GDM1 (cell line): Measurements from ENCODE around the gene CAMK1D.

Experiments used
- DNase-seq: peaks from one replicate; lab custom pipeline; 2025; lab: John Stamatoyannopoulos, UW

The CAMK1D gene

GRCh38 chr10:12375076-12375504 is 25.7 kb downstream of the CAMK1D start:
- no peak for DNase-seq

GRCh38 chr10:12376211-12376610 is 26.9 kb downstream of the CAMK1D start:
- DNase-seq: no peak

GRCh38 chr10:12377658-12378290 is 28.4 kb downstream of the CAMK1D start:
- DNase-seq: no peak

- DNase-seq: no peak
These were observed 31.7 kb downstream of the CAMK1D start for GRCh38 chr10:12380999-12381398.

- DNase-seq: no peak
These were observed 32.3 kb downstream of the CAMK1D start for GRCh38 chr10:12381536-12382156.

GRCh38 chr10:12382157-12382548 is 32.8 kb downstream of the CAMK1D start:
- DNase-seq: no peak

- DNase-seq: no peak
These were observed 33.7 kb downstream of the CAMK1D start for GRCh38 chr10:12382956-12383531.

GRCh38 chr10:12384906-12385305 is 35.6 kb downstream of the CAMK1D start:
- DNase-seq: no peak

- DNase-seq: no peak
These were observed 38.3 kb downstream of the CAMK1D start for GRCh38 chr10:12387561-12388210.

- no peak for DNase-seq
These were observed 39.3 kb downstream of the CAMK1D start for GRCh38 chr10:12388671-12389070.

GRCh38 chr10:12389154-12389734 is 39.9 kb downstream of the CAMK1D start:
- no peak for DNase-seq

- no peak for DNase-seq
These were observed 41.4 kb downstream of the CAMK1D start for GRCh38 chr10:12390733-12391132.

- no peak for DNase-seq
These were observed 41.9 kb downstream of the CAMK1D start for GRCh38 chr10:12391206-12391605.

- DNase-seq: no peak
These were observed 44.5 kb downstream of the CAMK1D start for GRCh38 chr10:12393831-12394230.

- DNase-seq: no peak
These were observed 45.1 kb downstream of the CAMK1D start for GRCh38 chr10:12394241-12395033.

GRCh38 chr10:12396093-12396492 is 46.7 kb downstream of the CAMK1D start:
- DNase-seq: no peak

GRCh38 chr10:12396567-12396966 is 47.2 kb downstream of the CAMK1D start:
- DNase-seq: no peak

GRCh38 chr10:12397147-12397896 is 48.0 kb downstream of the CAMK1D start:
- no peak for DNase-seq

GRCh38 chr10:12397941-12398340 is 48.6 kb downstream of the CAMK1D start:
- DNase-seq: no peak

- DNase-seq: no peak
These were observed 51.1 kb downstream of the CAMK1D start for GRCh38 chr10:12400266-12400931.

GRCh38 chr10:12401466-12401865 is 52.1 kb downstream of the CAMK1D start:
- DNase-seq: no peak
